ENCODE measurements around the gene ADGRL1.

DNA sequence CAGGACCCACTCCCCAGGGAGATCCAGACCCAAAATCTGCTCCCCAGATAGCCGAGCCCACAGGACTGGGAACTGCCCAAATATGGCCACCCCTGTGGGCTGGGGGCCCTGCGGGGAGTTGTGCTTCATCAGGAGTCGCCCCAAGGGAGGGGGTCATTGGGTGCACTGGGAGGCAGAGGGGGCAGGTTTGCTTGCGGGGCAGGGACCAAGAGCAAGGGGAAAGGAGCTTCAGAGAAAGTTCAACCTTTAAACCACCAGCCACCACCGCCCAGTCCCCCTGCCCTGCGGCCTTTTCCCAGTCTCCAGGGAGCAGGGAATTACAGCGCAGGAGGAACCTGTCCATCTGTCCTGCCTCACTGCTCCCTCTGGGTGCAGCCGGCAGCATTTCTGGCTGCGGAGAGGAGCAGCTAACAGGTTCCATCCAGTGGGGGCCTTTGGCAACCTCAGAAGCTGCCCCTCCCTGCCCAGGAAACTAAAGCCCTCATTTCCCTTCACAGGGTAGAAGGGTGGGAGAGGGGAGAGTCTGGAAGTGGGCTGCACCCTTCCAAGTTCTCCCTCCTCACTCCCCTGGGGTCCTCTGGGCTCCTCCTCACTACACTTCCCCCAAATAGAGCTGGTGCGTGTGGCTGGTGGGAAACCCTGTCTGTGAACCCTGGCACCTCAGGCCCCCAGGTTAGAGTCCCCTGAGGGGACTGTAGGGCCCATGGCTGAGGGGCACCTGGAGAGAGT lies 55.8 kb downstream of the ADGRL1 start:
- TF ChIP-seq CTCF (IDR thresholded peaks at IDR 0.05) (no peak), POLR2A (IDR thresholded peaks at IDR 0.05) (no peak)
